Fibroblast of lung (primary cell): ENCODE data around the gene SLK. TPM values are rescaled to one million over a fixed set of nuclear protein-coding genes. Genes with fewer than 3 reads are reported as not detected.

Source experiments
- DNase-seq, 2 donors: peaks; one replicate each; pipeline versions ENCODE4 v3.0.0 to v3.0.0-alpha.2; 2010; ENCODE audit warnings: low read depth in 2 of 2
- H2AFZ ChIP-seq: 2 replicates; pipeline ENCODE4 v1.5.1; 2012; ENCODE audit warnings: low read length, control low read depth, inconsistent platforms
- H3K27ac ChIP-seq: 2 replicates; pipeline ENCODE4 v1.5.1; 2011; ENCODE audit warnings: low read length, control low read depth; ENCODE audit not compliant: insufficient read depth
- H3K27me3 ChIP-seq: 2 replicates; pipeline ENCODE4 v1.5.1; 2011; ENCODE audit warnings: mild to moderate bottlenecking, low read length; ENCODE audit not compliant: control insufficient read depth, insufficient read depth
- H3K36me3 ChIP-seq: 2 replicates; pipeline ENCODE4 v1.5.1; 2011; ENCODE audit warnings: low read length; ENCODE audit not compliant: control insufficient read depth, insufficient read depth
- H3K4me1 ChIP-seq: 2 replicates; pipeline ENCODE4 v1.5.1; 2011; ENCODE audit warnings: low read length; ENCODE audit not compliant: control insufficient read depth, insufficient read depth; ENCODE audit errors: extremely low read depth
- H3K4me2 ChIP-seq: 2 replicates; pipeline ENCODE4 v1.5.1; 2011; ENCODE audit warnings: low read length, control low read depth; ENCODE audit not compliant: insufficient read depth; ENCODE audit errors: extremely low read depth
- H3K4me3 ChIP-seq, 4 experiments: fragments of 200-600 bp in 1 of 4; sonication (generic) in 1 of 4; replicated peaks in 1 of 4; 2 replicates each; pipeline ENCODE4 v1.5.1; 2011 to 2016; ENCODE audit warnings: low read length in 4 of 4, low read depth in 3 of 4, mild to moderate bottlenecking in 3 of 4, control low read depth in 2 of 4, inconsistent platforms in 1 of 4, mixed read lengths in 1 of 4; ENCODE audit not compliant: insufficient read depth in 1 of 4; ENCODE audit errors: control extremely low read depth in 1 of 4
- H3K79me2 ChIP-seq: 2 replicates; pipeline ENCODE4 v1.5.1; 2012; ENCODE audit warnings: mild to moderate bottlenecking, low read length, inconsistent platforms; ENCODE audit not compliant: control insufficient read depth, insufficient read depth
- H3K9ac ChIP-seq: 2 replicates; pipeline ENCODE4 v1.5.1; 2011; ENCODE audit warnings: mild to moderate bottlenecking, low read length, control low read depth; ENCODE audit not compliant: insufficient read depth
- H3K9me3 ChIP-seq: 2 replicates; pipeline ENCODE4 v1.5.1; 2012; ENCODE audit warnings: low read depth, low read length; ENCODE audit not compliant: control insufficient read depth, insufficient read depth
- H4K20me1 ChIP-seq: 2 replicates; pipeline ENCODE4 v1.5.1; 2011; ENCODE audit warnings: low read length; ENCODE audit not compliant: control insufficient read depth, insufficient read depth; ENCODE audit errors: extremely low read depth
- EZH2 ChIP-seq: IDR thresholded peaks from 2 replicates; pipeline ENCODE4 v1.5.1; 2012; ENCODE audit warnings: low read length, control low read depth, mild to moderate bottlenecking; ENCODE audit errors: missing control alignments
- polyA plus RNA-seq, 2 donors: library from polyadenylated mRNA; depleted of rRNA in 1 of 2; stranded (reverse) in 1 of 2; unstranded in 1 of 2; fragments of >200 nt; gene quantifications; 2 replicates each; pipeline ENCODE4 v1.2.1, GENCODE V29; 2011 to 2012; ENCODE audit warnings: missing spikeins in 1 of 2
- total RNA-seq: library from RNA; depleted of rRNA; stranded (reverse); fragments of >200 nt; gene quantifications from 2 replicates; pipeline ENCODE4 v1.2.1, GENCODE V29; 2014
- TF ChIP-seq, protein P1 (sequence below), 2 donors: IDR thresholded peaks in 1 of 2; conservative IDR thresholded peaks in 1 of 2; 1 replicate in 1 of 2; 2 replicates in 1 of 2; pipeline ENCODE4 v1.5.1; 2011 to 2012; ENCODE audit warnings: low read length in 2 of 2, control low read depth in 1 of 2, inconsistent platforms in 1 of 2, low read depth in 1 of 2, mild to moderate bottlenecking in 1 of 2

SLK gene
- total and polyA plus RNA-seq, 2 donors (not counting 1 experiment from before 2014, with no cell fraction given): 18.2 to 63.1 TPM

DNA sequence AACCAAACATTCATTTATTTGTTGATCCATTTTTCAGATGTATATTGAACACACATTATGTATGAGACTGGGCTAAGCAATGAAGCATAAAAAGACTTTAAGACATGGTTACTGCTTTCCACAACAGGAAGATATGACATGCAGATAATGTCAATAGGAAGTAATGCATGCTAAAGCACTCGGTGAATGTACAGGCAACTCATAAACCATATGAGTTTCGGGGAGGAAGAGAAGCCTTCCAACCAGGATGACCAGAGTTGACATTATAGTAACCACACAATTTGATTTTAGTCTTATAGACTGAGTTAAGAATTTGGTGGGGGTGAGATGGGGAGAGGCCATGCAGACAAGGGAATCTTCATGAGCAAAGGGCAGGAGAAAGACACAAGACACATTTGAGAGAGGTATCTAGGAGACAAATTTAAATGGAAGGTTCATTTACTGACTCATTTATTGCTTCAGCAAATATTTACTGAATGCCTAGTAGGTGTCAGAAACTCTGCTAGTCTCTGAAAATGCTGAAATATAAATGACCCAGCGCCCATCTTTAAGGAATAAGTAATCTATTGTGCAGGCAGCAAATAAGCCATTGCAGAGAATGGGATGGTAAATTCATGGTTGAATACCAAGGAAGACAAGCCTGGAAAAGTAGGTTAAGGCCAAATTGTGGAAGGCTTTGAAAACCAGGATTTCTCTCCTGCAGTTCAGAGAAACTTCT, 19.0 kb upstream of the SLK start:
- Histone ChIP-seq H3K27ac (no peak overlapping the region), H3K9ac (no peak overlapping the region), H3K4me2 (no peak overlapping the region), H3K4me3 (no peak overlapping the region), H2AFZ (no peak overlapping the region), H3K4me1 (no peaks in the 10 kb centered on the region), H3K9me3 (no peaks in the 10 kb centered on the region), H3K36me3 (no peaks in the 10 kb centered on the region), H3K79me2 (no peaks in the 10 kb centered on the region), H4K20me1 (no peaks in the 10 kb centered on the region), H3K27me3 (no peaks in the 10 kb centered on the region)
- TF ChIP-seq EZH2: no peak
- TF ChIP-seq, protein P1, sequence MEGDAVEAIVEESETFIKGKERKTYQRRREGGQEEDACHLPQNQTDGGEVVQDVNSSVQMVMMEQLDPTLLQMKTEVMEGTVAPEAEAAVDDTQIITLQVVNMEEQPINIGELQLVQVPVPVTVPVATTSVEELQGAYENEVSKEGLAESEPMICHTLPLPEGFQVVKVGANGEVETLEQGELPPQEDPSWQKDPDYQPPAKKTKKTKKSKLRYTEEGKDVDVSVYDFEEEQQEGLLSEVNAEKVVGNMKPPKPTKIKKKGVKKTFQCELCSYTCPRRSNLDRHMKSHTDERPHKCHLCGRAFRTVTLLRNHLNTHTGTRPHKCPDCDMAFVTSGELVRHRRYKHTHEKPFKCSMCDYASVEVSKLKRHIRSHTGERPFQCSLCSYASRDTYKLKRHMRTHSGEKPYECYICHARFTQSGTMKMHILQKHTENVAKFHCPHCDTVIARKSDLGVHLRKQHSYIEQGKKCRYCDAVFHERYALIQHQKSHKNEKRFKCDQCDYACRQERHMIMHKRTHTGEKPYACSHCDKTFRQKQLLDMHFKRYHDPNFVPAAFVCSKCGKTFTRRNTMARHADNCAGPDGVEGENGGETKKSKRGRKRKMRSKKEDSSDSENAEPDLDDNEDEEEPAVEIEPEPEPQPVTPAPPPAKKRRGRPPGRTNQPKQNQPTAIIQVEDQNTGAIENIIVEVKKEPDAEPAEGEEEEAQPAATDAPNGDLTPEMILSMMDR (conservative IDR thresholded peaks at IDR 0.05 in 1 of 2, IDR thresholded peaks at IDR 0.05 in 1 of 2; ENCODE audit: low read depth in 1 of 2, low read length in 2 of 2): no peak
- DNase-seq: no peak

- H3K27ac ChIP-seq: no peak overlapping the region
- H4K20me1 ChIP-seq: no peaks in the 10 kb centered on the region
- H2AFZ ChIP-seq: no peak overlapping the region
- H3K4me2 ChIP-seq: no peak overlapping the region
- TF ChIP-seq, protein P1 (conservative IDR thresholded peaks at IDR 0.05 in 1 of 2, IDR thresholded peaks at IDR 0.05 in 1 of 2; ENCODE audit: low read depth in 1 of 2, low read length in 2 of 2): no peak
- no peak overlapping the region for H3K9ac ChIP-seq
- H3K27me3 ChIP-seq: no peaks in the 10 kb centered on the region
- no peaks in the 10 kb centered on the region for H3K79me2 ChIP-seq
- no peak overlapping the region for H3K4me3 ChIP-seq
- no peaks in the 10 kb centered on the region for H3K36me3 ChIP-seq
- H3K4me1 ChIP-seq: no peaks in the 10 kb centered on the region
- no peak for DNase-seq
- no peaks in the 10 kb centered on the region for H3K9me3 ChIP-seq
Measured at GRCh38 chr10:103949728-103950127, 17.2 kb upstream of the SLK start.

GRCh38 chr10:103951183-103951582, 15.8 kb upstream of the SLK start:
- Histone ChIP-seq H3K4me1 (no peaks in the 10 kb centered on the region), H3K9me3 (no peaks in the 10 kb centered on the region), H3K36me3 (no peaks in the 10 kb centered on the region), H3K27ac (no peak overlapping the region), H3K4me2 (no peak overlapping the region), H3K4me3 (no peak overlapping the region), H3K79me2 (no peaks in the 10 kb centered on the region), H4K20me1 (no peaks in the 10 kb centered on the region), H2AFZ (no peak overlapping the region), H3K27me3 (no peaks in the 10 kb centered on the region), H3K9ac (no peak overlapping the region)
- no peak for DNase-seq
- TF ChIP-seq, protein P1 (conservative IDR thresholded peaks at IDR 0.05 in 1 of 2, IDR thresholded peaks at IDR 0.05 in 1 of 2; ENCODE audit: low read depth in 1 of 2, low read length in 2 of 2): no peak
- no peak for TF ChIP-seq EZH2
